NCI-H2107 treated with DMSO at 0.1 percent for 48 hours (cell line): ENCODE results near the gene RAD51AP2.
"Not testable (repeated sequence)": the region's sequence is repeated elsewhere in the genome, so short reads cannot be mapped to it uniquely, and the experiment has no call there.

Experiments
- DNase-seq: peaks from one replicate; lab custom pipeline; 2025; ENCODE audit not compliant: unreplicated experiment; lab: John Stamatoyannopoulos, UW

RAD51AP2 gene

GRCh38 chr2:17538022-17538843, 20.0 kb upstream of the RAD51AP2 start:
- DNase-seq, result no peak

GRCh38 chr2:17536416-17536815, 18.2 kb upstream of the RAD51AP2 start:
- DNase-seq, result no peak

- DNase-seq, result no peak
Observed at GRCh38 chr2:17533546-17533945, 15.3 kb upstream of the RAD51AP2 start.

GRCh38 chr2:17529771-17530170, 11.5 kb upstream of the RAD51AP2 start:
- no peak for DNase-seq

GRCh38 chr2:17522303-17522702, 4.1 kb upstream of the RAD51AP2 start:
- DNase-seq, result no peak

- no peak for DNase-seq
Observed at GRCh38 chr2:17521621-17522020, 3.4 kb upstream of the RAD51AP2 start.

- DNase-seq, result no peak
Observed at GRCh38 chr2:17520761-17521160, 2.5 kb upstream of the RAD51AP2 start.

- DNase-seq, result no peak
Observed at GRCh38 chr2:17519486-17519885, 1.2 kb upstream of the RAD51AP2 start.

GRCh38 chr2:17517481-17518211, 594 bp downstream of the RAD51AP2 start:
- no peak for DNase-seq

- DNase-seq, result no peak
Observed at GRCh38 chr2:17515652-17516051, 2.6 kb downstream of the RAD51AP2 start.

- DNase-seq, result no peak
Observed at GRCh38 chr2:17506736-17507616, 11.3 kb downstream of the RAD51AP2 start.

- DNase-seq, result no peak
Observed at GRCh38 chr2:17497718-17498117, 20.5 kb downstream of the RAD51AP2 start.

GRCh38 chr2:17495590-17495989, 22.6 kb downstream of the RAD51AP2 start:
- no peak for DNase-seq

GRCh38 chr2:17490165-17490564, 28.1 kb downstream of the RAD51AP2 start:
- DNase-seq, result not testable (repeated sequence)

- not testable (repeated sequence) for DNase-seq
Observed at GRCh38 chr2:17488610-17489009, 29.6 kb downstream of the RAD51AP2 start.

- no peak for DNase-seq
Observed at GRCh38 chr2:17483496-17483895, 34.7 kb downstream of the RAD51AP2 start.

- DNase-seq, result no peak
Observed at GRCh38 chr2:17482651-17483050, 35.6 kb downstream of the RAD51AP2 start.

- DNase-seq, result no peak
Observed at GRCh38 chr2:17479875-17480274, 38.4 kb downstream of the RAD51AP2 start.

- DNase-seq, result no peak
Observed at GRCh38 chr2:17476830-17477229, 41.4 kb downstream of the RAD51AP2 start.

- DNase-seq, result no peak
Observed at GRCh38 chr2:17476064-17476463, 42.2 kb downstream of the RAD51AP2 start.

- DNase-seq, result no peak
Observed at GRCh38 chr2:17475286-17475685, 43.0 kb downstream of the RAD51AP2 start.
